H9 (cell line): ENCODE measurements around the gene DNAH5. TPM values are rescaled to one million over a fixed set of nuclear protein-coding genes. Genes with fewer than 3 reads are reported as not detected.

Experiments
- DNase-seq: peaks from one replicate; pipeline ENCODE4 v3.0.0-alpha.2; 2017
- H2AFZ ChIP-seq: one replicate; pipeline ENCODE4 v1.6.1; 2013; ENCODE audit warnings: mild to moderate bottlenecking, low read length, control low read depth, moderate library complexity
- H2AK5ac ChIP-seq: 2 replicates; pipeline ENCODE4 v1.6.1; 2013; ENCODE audit warnings: low read length, control low read depth, mixed read lengths; ENCODE audit not compliant: insufficient read length
- H2BK120ac ChIP-seq: one replicate; pipeline ENCODE4 v1.6.1; 2013; ENCODE audit warnings: low read depth, mild to moderate bottlenecking, low read length, control low read depth, inconsistent platforms; ENCODE audit not compliant: poor library complexity, severe bottlenecking
- H2BK12ac ChIP-seq: 2 replicates; pipeline ENCODE4 v1.6.1; 2013; ENCODE audit warnings: low read length, control low read depth, mixed read lengths, low read depth; ENCODE audit not compliant: insufficient read length
- H2BK15ac ChIP-seq: 2 replicates; pipeline ENCODE4 v1.6.1; 2013; ENCODE audit warnings: low read depth, low read length, control low read depth
- H2BK20ac ChIP-seq: one replicate; pipeline ENCODE4 v1.6.1; 2013; ENCODE audit warnings: low read depth, mild to moderate bottlenecking, low read length, control low read depth, inconsistent platforms; ENCODE audit not compliant: poor library complexity, severe bottlenecking
- H2BK5ac ChIP-seq: 2 replicates; pipeline ENCODE4 v1.6.1; 2013; ENCODE audit warnings: low read length, control low read depth, mixed read lengths; ENCODE audit not compliant: insufficient read length
- H3K14ac ChIP-seq: 2 replicates; pipeline ENCODE4 v1.6.1; 2013; ENCODE audit warnings: low read length, control low read depth; ENCODE audit not compliant: insufficient read depth
- H3K18ac ChIP-seq: 2 replicates; pipeline ENCODE4 v1.6.1; 2013; ENCODE audit warnings: low read depth, mild to moderate bottlenecking, mixed read lengths, low read length, control low read depth; ENCODE audit not compliant: insufficient read length
- H3K23ac ChIP-seq: 2 replicates; pipeline ENCODE4 v1.6.1; 2013; ENCODE audit warnings: low read length, control low read depth, mixed read lengths, low read depth; ENCODE audit not compliant: insufficient read length
- H3K23me2 ChIP-seq: 2 replicates; pipeline ENCODE4 v1.6.1; 2013; ENCODE audit warnings: low read depth, mild to moderate bottlenecking, mixed read lengths, low read length, control low read depth; ENCODE audit not compliant: insufficient read length, poor library complexity, severe bottlenecking
- H3K27ac ChIP-seq: 2 replicates; pipeline ENCODE4 v1.5.1; 2013; ENCODE audit warnings: low read length, control low read depth, mixed read lengths, low read depth; ENCODE audit not compliant: insufficient read length
- H3K27me3 ChIP-seq: 2 replicates; pipeline ENCODE4 v1.6.1; 2013; ENCODE audit warnings: low read length, control low read depth, inconsistent platforms; ENCODE audit not compliant: insufficient read depth
- H3K4ac ChIP-seq: 2 replicates; pipeline ENCODE4 v1.6.1; 2013; ENCODE audit warnings: low read depth, mild to moderate bottlenecking, control low read depth, inconsistent platforms, low read length, moderate library complexity
- H3K4me1 ChIP-seq: 2 replicates; pipeline ENCODE4 v1.6.1; 2013; ENCODE audit warnings: low read length, control low read depth, inconsistent platforms; ENCODE audit not compliant: insufficient read depth
- H3K4me2 ChIP-seq: 2 replicates; pipeline ENCODE4 v1.6.1; 2013; ENCODE audit warnings: low read length, control low read depth, mixed read lengths; ENCODE audit not compliant: insufficient read length, insufficient read depth
- H3K56ac ChIP-seq: 2 replicates; pipeline ENCODE4 v1.6.1; 2013; ENCODE audit warnings: low read depth, mild to moderate bottlenecking, mixed read lengths, low read length, control low read depth; ENCODE audit not compliant: insufficient read length
- H3K79me1 ChIP-seq: 2 replicates; pipeline ENCODE4 v1.6.1; 2013; ENCODE audit warnings: low read depth, mild to moderate bottlenecking, moderate library complexity, low read length, control low read depth, inconsistent platforms; ENCODE audit not compliant: insufficient read depth, poor library complexity, severe bottlenecking
- H3K79me2 ChIP-seq: 2 replicates; pipeline ENCODE4 v1.6.1; 2013; ENCODE audit warnings: low read length, control low read depth, inconsistent platforms; ENCODE audit not compliant: insufficient read depth
- H3K9ac ChIP-seq: 2 replicates; pipeline ENCODE4 v1.6.1; 2013; ENCODE audit warnings: low read length, control low read depth, mixed read lengths; ENCODE audit not compliant: insufficient read length; ENCODE audit errors: extremely low read depth
- H3K9me3 ChIP-seq: one replicate; pipeline ENCODE4 v1.6.1; 2013; ENCODE audit warnings: low read depth, low read length, inconsistent platforms; ENCODE audit not compliant: control insufficient read depth
- H3T11ph ChIP-seq: one replicate; pipeline ENCODE4 v1.6.1; 2013; ENCODE audit warnings: mild to moderate bottlenecking, low read length, control low read depth, inconsistent platforms
- H4K20me1 ChIP-seq: one replicate; pipeline ENCODE4 v1.6.1; 2013; ENCODE audit not compliant: control insufficient read depth, insufficient read length, insufficient read depth
- H4K5ac ChIP-seq: 2 replicates; pipeline ENCODE4 v1.6.1; 2013; ENCODE audit warnings: low read depth, mild to moderate bottlenecking, mixed read lengths, low read length, control low read depth; ENCODE audit not compliant: insufficient read length
- H4K8ac ChIP-seq: replicated peaks from 2 replicates; pipeline ENCODE4 v1.6.1; 2013; ENCODE audit warnings: low read length, control low read depth, mixed read lengths, low read depth; ENCODE audit not compliant: insufficient read length
- H4K91ac ChIP-seq: 2 replicates; pipeline ENCODE4 v1.6.1; 2013; ENCODE audit warnings: low read depth, mild to moderate bottlenecking, moderate library complexity, mixed read lengths, low read length, control low read depth; ENCODE audit not compliant: insufficient read length
- H3K27ac Mint-ChIP-seq, 3 experiments: 2 replicates in 2 of 3; 3 replicates in 1 of 3; pipeline ENCODE4 v1.8.0; 2020 to 2021; ENCODE audit warnings: mixed read lengths in 3 of 3, mild to moderate bottlenecking in 1 of 3, moderate library complexity in 1 of 3
- H3K27me3 Mint-ChIP-seq: 2 replicates; pipeline ENCODE4 v1.8.0; 2021; ENCODE audit warnings: low read depth, mild to moderate bottlenecking, moderate library complexity, mixed read lengths
- H3K36me3 Mint-ChIP-seq, 3 experiments: 2 replicates in 2 of 3; 3 replicates in 1 of 3; pipeline ENCODE4 v1.8.0; 2020 to 2021; ENCODE audit warnings: low read depth in 3 of 3, mixed read lengths in 3 of 3; ENCODE audit not compliant: insufficient read depth in 1 of 3
- H3K4me1 Mint-ChIP-seq, 2 experiments: 2 replicates each; pipeline ENCODE4 v1.8.0; 2020; ENCODE audit warnings: mixed read lengths in 2 of 2
- H3K4me3 Mint-ChIP-seq, 2 experiments: 2 replicates in 1 of 2; 3 replicates in 1 of 2; pipeline ENCODE4 v1.8.0; 2020 to 2021; ENCODE audit warnings: mild to moderate bottlenecking in 2 of 2, mixed read lengths in 2 of 2, moderate library complexity in 1 of 2
- H3K9me3 Mint-ChIP-seq, 2 experiments: 2 replicates in 1 of 2; 3 replicates in 1 of 2; pipeline ENCODE4 v1.8.0; 2020; ENCODE audit warnings: mild to moderate bottlenecking in 2 of 2, mixed read lengths in 2 of 2, moderate library complexity in 1 of 2
- WGBS: extraction: QIAGEN DNeasy Blood & Tissue Kit; methylation state at CpG from one replicate; pipeline ENCODE4 v1.1.7; 2013; ENCODE audit warnings: missing lambda C conversion rate, low lambda C conversion rate, mixed read lengths; ENCODE audit not compliant: insufficient read length; ENCODE audit errors: extremely low coverage; 5-methylcytosine and 5-hydroxymethylcytosine counted together
- total RNA-seq: library from RNA; stranded (reverse); gene quantifications from 2 replicates; pipeline ENCODE4 v1.2.1, GENCODE V29; 2021
- TF ChIP-seq, protein P1 (sequence below): fragments of 200-600 bp; sonication (generic); conservative IDR thresholded peaks from 3 replicates; pipeline ENCODE4 v1.8.0; 2021; ENCODE audit warnings: antibody characterized with exemption, mild to moderate bottlenecking

DNAH5 gene
- total RNA-seq, 1 experiment from 2014 or later: 0.50 TPM

DNA sequence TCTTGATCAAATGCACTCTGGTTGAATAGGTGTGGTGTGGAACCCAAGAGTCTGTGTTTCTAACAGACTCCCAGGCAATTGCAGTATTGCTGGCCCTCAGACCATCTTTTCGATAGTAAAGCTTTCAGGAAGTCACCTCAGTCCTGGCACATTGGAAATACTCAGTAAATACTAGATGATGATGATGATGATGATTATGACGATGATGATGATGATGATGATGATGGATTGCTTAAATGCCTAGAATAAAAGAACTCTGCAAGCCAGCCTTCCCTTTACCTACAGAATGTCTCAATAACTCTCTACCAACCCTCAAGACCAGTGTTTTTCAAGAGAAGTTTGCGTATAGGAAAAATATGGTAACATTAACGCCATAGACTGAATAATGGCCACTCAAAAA, 268.0 kb downstream of the DNAH5 start:
- no peak overlapping the region for H3K4ac ChIP-seq
- no peak overlapping the region for H3K4me2 ChIP-seq
- no peak overlapping the region for H3K14ac ChIP-seq
- H4K8ac ChIP-seq: no peak overlapping the region
- no peak overlapping the region for H3K56ac ChIP-seq
- H2BK12ac ChIP-seq: no peak overlapping the region
- no peaks in the 10 kb centered on the region; the same call in 1 of the 2 replicates for H3K4me1 ChIP-seq
- no peak for DNase-seq
- H3K23ac ChIP-seq: no peak overlapping the region
- H2AFZ ChIP-seq: no peak overlapping the region
- H3K9me3 Mint-ChIP-seq: peaks cover 5 to 9% of the 10 kb centered on the region in 2 experiments; a peak in 4 of 5 replicates
- H3K23me2 ChIP-seq: no peaks in the 10 kb centered on the region
- TF ChIP-seq, protein P1, sequence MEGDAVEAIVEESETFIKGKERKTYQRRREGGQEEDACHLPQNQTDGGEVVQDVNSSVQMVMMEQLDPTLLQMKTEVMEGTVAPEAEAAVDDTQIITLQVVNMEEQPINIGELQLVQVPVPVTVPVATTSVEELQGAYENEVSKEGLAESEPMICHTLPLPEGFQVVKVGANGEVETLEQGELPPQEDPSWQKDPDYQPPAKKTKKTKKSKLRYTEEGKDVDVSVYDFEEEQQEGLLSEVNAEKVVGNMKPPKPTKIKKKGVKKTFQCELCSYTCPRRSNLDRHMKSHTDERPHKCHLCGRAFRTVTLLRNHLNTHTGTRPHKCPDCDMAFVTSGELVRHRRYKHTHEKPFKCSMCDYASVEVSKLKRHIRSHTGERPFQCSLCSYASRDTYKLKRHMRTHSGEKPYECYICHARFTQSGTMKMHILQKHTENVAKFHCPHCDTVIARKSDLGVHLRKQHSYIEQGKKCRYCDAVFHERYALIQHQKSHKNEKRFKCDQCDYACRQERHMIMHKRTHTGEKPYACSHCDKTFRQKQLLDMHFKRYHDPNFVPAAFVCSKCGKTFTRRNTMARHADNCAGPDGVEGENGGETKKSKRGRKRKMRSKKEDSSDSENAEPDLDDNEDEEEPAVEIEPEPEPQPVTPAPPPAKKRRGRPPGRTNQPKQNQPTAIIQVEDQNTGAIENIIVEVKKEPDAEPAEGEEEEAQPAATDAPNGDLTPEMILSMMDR: no peak
- H3K27ac Mint-ChIP-seq: no peak overlapping the region
- H3K27me3 ChIP-seq: no peaks in the 10 kb centered on the region
- no peak overlapping the region for H3K9ac ChIP-seq
- no peak overlapping the region for H2BK120ac ChIP-seq
- H3K36me3 Mint-ChIP-seq: peaks cover 3 to 9% (median 4%) of the 10 kb centered on the region in 3 experiments; a peak in 5 of 7 replicates
- no peak overlapping the region for H2BK20ac ChIP-seq
- H3K18ac ChIP-seq: no peak overlapping the region
- H3K4me1 Mint-ChIP-seq: peaks cover 3 to 4% of the 10 kb centered on the region in 2 experiments
- no peak overlapping the region for H2BK5ac ChIP-seq
- H4K20me1 ChIP-seq: no peaks in the 10 kb centered on the region
- no peak overlapping the region for H3K4me3 Mint-ChIP-seq
- H3K27me3 Mint-ChIP-seq: no peaks in the 10 kb centered on the region; the same call in 1 of the 2 replicates
- no peak overlapping the region for H2BK15ac ChIP-seq
- no CpG with 5 or more reads among the region's 4 CpGs for WGBS
- H3K27ac ChIP-seq: no peak overlapping the region
- H3K79me2 ChIP-seq: no peaks in the 10 kb centered on the region
- H4K5ac ChIP-seq: no peak overlapping the region
- peaks cover 6% of the 10 kb centered on the region for H3K9me3 ChIP-seq
- H3T11ph ChIP-seq: no peak overlapping the region
- H4K91ac ChIP-seq: no peak overlapping the region
- H2AK5ac ChIP-seq: no peak overlapping the region
- no peaks in the 10 kb centered on the region for H3K79me1 ChIP-seq
